ENCODE data around the gene PKD1L1. TPM values are rescaled to one million over a fixed set of nuclear protein-coding genes. Genes with fewer than 3 reads are reported as not detected.

PKD1L1 gene
- total RNA-seq, 2 donors from 2014 or later: 0.40 to 1.2 TPM

GRCh38 chr7:47866120-47866519, 82.1 kb downstream of the PKD1L1 start:
- Histone ChIP-seq H3K9me3 (no peaks in the 10 kb centered on the region), H3K4me3 (no peak overlapping the region), H3K27ac (no peak overlapping the region), H3K9ac (ENCODE audit: low read depth in 2 of 2, low read length in 2 of 2) (no peak overlapping the region), H3K27me3 (no peaks in the 10 kb centered on the region), H3K4me1 (no peaks in the 10 kb centered on the region), H3K36me3 (no peaks in the 10 kb centered on the region)
- TF ChIP-seq CTCF (IDR thresholded peaks at IDR 0.05): no peak
- DNase-seq: no peak
- intact Hi-C loops (cut with DNase I): no loop called here

DNA sequence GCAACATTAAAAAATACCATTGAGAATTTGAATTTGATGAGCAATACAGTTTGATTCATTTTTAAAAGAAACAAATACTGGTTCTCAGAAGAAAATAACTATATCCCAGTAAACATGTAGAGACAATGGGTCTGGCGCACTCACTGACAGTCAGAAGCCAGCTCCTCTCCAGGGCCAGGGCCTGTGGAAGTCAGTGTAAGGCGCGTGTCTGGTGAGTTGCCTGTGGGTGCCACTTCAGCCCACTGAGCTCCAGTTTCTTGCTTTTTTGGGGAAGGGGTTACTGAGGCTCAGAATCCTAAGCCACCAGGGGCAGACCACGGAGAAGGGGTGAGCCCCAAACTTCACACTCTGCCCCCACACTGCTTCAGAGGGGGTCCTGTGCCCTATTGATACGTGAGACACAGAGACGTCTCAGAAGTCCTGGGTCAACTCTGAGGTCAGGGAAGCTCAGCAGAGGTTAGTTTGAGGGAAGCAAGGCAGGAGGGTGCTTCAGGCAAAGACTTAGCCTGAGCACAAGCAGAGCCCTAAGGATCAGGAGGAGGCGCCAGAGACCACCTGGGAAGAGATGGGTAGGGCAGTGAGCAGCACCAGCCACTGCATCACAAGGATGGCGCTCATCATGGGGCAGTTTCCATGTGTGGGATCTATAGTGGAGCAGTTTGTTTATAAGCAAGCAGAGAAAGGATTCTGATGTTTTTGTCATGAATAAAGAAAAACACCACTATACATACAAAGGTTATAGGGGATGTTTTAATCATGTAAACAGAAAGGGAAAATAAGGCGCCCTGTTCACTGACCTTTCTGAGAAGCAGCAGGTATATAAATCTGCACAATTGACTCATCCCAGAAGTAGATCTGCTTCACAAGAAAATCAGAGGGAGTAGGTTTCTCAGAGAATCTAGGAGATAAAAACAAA, 95.7 kb downstream of the PKD1L1 start:
- Histone ChIP-seq H3K27ac (no peak overlapping the region), H3K36me3 (no peaks in the 10 kb centered on the region), H3K9me3 (no peaks in the 10 kb centered on the region), H3K27me3 (no peaks in the 10 kb centered on the region), H3K4me3 (no peak overlapping the region), H3K4me1 (no peaks in the 10 kb centered on the region), H3K9ac (ENCODE audit: low read depth in 2 of 2, low read length in 2 of 2) (no peak overlapping the region)
- intact Hi-C loops (cut with DNase I): no loop called here
- DNase-seq: no peak
- no peak for TF ChIP-seq CTCF (IDR thresholded peaks at IDR 0.05)

- intact Hi-C loops (cut with DNase I): no loop called here
- no peak for TF ChIP-seq CTCF (IDR thresholded peaks at IDR 0.05)
- H3K4me1 ChIP-seq: no peaks in the 10 kb centered on the region
Observed at GRCh38 chr7:47847207-47847606, 101.1 kb downstream of the PKD1L1 start.

DNA sequence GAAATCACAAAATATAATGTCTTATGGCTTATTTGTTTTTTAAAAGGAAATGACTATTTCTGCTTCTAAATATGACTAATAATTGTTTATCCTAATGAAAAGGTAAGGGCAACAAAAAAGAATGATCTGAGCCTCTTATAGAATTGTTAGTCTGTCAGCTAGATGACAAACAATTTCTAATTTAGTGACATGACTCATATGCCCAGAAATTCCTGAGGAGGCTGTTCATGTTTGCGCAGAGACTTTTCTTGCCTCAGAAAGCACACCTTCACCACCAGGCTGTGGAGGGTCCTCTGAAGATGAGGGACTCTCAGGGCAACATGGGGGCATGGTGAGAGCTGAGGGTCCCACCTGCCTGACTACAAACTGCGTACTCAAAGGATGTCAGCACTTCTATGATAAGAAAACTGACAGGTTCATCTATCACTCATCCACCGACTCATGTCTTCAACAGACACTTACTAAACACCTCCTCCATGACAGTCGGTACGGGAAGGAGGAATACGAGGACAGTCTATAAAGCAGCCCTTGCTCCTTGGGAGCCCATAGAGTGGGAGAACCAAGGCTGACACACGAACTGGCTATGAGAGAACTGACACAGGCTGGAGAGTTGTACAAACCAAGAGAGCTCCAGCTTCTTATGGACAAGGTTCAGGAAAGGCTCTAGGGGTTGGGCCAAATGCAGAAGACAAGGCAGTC, 102.0 kb downstream of the PKD1L1 start:
- intact Hi-C loops (cut with DNase I): no loop called here
- no peaks in the 10 kb centered on the region for H3K27me3 ChIP-seq
- H3K4me1 ChIP-seq: no peaks in the 10 kb centered on the region
- TF ChIP-seq CTCF (IDR thresholded peaks at IDR 0.05): no peak
- no peak overlapping the region for H3K27ac ChIP-seq
- H3K36me3 ChIP-seq: no peaks in the 10 kb centered on the region
- H3K9me3 ChIP-seq: no peaks in the 10 kb centered on the region
- no peak overlapping the region for H3K4me3 ChIP-seq
- no peak for DNase-seq
- H3K9ac ChIP-seq (ENCODE audit: low read depth in 2 of 2, low read length in 2 of 2): no peak overlapping the region

More at GRCh38 chr7:47847207-47847606, 101.1 kb downstream of the PKD1L1 start:
- Histone ChIP-seq H3K9ac (ENCODE audit: low read depth in 2 of 2, low read length in 2 of 2) (no peak overlapping the region), H3K4me3 (no peak overlapping the region), H3K27me3 (no peaks in the 10 kb centered on the region), H3K9me3 (no peaks in the 10 kb centered on the region), H3K27ac (no peak overlapping the region), H3K36me3 (no peaks in the 10 kb centered on the region)
- no peak for DNase-seq

GRCh38 chr7:47844311-47844710, 104.0 kb downstream of the PKD1L1 start:
- intact Hi-C loops (cut with DNase I): no loop called here
- TF ChIP-seq CTCF (IDR thresholded peaks at IDR 0.05): no peak
- H3K9ac ChIP-seq (ENCODE audit: low read depth in 2 of 2, low read length in 2 of 2): no peak overlapping the region

More at GRCh38 chr7:47844311-47844710, 104.0 kb downstream of the PKD1L1 start:
- no peak overlapping the region for H3K4me3 ChIP-seq
- no peaks in the 10 kb centered on the region for H3K9me3 ChIP-seq
- H3K27me3 ChIP-seq: no peaks in the 10 kb centered on the region
- H3K4me1 ChIP-seq: no peaks in the 10 kb centered on the region
- DNase-seq: no peak
- no peak overlapping the region for H3K27ac ChIP-seq
- H3K36me3 ChIP-seq: no peaks in the 10 kb centered on the region
